Astrocyte (in vitro differentiated cells and primary cell): Measurements from ENCODE around the gene MORN1.

Experiments
- CTCF ChIP-seq: IDR thresholded peaks from 2 replicates; pipeline ENCODE4 v1.5.1; 2011; ENCODE audit warnings: low read depth, mild to moderate bottlenecking, inconsistent platforms, low read length, moderate library complexity; ENCODE audit not compliant: insufficient read depth
- EZH2 ChIP-seq: IDR thresholded peaks from 2 replicates; pipeline ENCODE4 v1.6.1; 2012; ENCODE audit warnings: mild to moderate bottlenecking, low read length, inconsistent platforms; ENCODE audit not compliant: insufficient read depth

- TF ChIP-seq CTCF (no peak), EZH2 (no peak)
Measured at GRCh38 chr1:2435091-2435490, 43.7 kb upstream of the MORN1 start.
